ENCODE data around the gene TCEA3.
A peak's percentile ranks its signal among the peaks of the same experiment; 100 is the strongest.
"Not testable (repeated sequence)": the region's sequence is repeated elsewhere in the genome, so short reads cannot be mapped to it uniquely, and the experiment has no call there.

TCEA3 gene

DNA sequence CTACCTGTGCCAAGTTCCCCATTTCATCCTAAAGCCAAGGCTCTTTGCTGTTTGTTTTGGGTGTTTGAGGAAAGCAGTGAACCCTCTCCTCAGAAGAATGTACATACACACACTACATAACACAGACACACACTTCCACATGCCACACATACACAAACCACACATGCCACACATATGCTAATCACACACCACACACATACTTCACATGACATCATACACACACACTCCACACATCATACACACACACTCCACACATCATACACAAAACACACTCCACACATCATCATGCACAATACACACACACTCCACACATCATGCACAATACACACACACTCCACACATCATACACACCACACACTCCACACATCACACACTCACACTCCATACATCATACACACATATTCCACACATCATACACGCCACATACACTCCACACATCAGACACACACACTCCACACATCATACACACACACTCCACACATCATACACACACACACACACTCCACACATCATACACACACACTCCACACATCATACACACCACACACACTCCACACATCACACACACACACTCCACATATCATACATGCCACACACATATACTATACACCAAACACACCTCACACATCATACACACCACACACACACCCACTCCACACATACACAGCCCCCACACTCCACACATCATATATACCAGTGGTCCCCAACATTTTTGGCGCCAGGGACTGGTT lies 32.3 kb downstream of the TCEA3 start:
- DNase-seq (ENCODE audit: low spot score): peak; percentile 29

DNA sequence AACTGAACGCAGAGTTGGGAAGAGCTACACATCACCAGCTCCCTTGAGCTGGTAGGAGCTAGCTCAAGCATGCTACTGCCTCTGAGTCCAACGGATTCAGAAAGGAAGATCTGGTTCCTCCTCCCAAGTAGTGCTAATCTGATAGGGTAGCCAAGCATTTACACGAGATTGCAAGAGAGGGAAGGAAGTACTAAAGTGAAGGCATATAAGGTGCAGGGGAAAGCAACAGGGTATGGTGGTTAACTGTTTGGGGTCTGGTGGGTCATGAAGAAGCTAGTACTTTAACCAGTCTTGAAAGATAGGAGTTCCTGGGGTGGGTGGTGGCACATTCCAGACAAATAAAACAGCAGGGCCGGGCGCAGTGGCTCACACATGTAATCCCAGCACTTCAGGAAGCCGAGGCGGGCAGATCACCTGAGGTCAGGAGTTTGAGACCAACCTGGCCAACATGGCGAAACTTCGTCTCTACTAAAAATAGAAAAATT lies 34.7 kb downstream of the TCEA3 start:
- DNase-seq (ENCODE audit: low spot score): no peak

DNA sequence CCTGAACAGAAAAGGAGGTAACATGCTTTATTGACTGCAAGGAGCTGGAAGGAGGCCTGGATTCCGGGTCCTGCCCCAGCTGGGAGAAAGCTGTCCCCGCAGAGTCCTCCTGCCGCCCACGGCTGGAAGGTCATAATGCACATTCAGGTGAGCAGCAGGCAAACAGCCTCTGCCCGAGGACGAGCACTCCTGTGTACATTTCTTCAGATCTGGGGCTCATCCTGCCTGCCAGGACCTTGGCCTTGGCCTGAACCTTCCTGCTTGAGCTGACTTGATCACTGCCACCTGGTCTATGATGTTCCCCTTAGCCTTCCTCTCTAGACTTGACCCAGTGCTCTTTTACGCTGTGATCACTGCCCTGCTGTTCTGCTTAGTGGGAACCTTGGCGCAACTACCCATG lies 37.1 kb downstream of the TCEA3 start:
- no peak for DNase-seq (ENCODE audit: low spot score)

DNA sequence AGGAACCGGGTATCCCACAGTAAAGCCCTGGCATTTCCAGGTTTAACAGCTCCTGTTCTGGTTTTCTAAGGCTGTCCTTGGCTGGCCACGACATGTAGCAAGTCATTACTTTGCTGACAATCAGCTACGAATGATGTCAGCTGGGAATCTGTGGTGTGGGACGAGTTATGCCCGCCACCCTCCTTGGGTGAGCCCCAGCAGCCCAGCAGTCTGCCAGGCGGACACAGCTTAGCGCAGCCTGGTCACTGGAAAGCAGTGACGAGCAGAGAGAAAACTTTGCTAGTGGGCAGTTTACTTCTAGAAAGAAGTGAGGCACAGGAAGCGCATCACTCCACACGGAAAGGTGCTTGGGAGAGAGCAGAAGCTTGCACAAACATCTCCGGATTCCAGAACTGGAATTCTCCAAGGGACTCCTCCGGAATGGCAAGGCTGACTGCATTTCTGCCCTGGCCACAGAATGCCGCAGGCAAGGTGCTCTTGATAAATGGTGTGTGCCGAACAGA lies 39.4 kb downstream of the TCEA3 start:
- DNase-seq (ENCODE audit: low spot score): no peak

DNA sequence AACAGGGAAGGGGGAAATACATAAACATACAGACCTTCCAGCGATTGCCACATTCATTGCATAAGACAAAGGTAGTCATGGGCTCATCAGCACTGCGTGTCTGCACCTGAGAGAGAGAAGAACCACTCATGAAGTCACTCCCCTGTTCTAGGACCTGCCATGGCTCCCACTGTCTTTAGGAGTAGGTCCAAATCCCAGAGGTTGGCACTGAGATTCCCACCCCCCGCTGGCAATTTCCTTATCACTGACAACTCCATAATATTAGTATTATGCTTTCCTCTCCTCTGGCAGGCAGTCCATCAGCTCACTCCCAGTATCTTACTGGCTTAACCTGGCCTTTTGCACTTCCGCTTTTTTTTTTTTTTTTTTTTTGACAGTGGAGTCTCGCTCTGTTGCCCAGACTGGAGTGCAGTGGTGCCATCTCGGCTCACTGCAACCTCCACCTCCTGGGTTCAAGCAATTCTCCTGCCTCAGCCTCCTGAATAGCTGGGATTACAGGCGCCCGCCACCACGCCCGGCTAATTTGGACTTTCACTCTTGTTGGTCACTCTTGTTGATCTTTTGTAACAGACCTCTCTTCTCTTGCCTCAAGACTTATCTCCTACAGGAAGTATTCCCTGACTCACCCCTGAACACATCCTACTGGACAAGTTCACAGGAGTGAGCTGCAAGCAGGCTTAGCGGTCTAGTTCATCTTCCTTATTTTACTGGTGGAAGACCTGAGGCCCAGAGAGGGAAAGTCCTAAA lies 40.1 kb downstream of the TCEA3 start:
- no peak for DNase-seq (ENCODE audit: low spot score)

DNA sequence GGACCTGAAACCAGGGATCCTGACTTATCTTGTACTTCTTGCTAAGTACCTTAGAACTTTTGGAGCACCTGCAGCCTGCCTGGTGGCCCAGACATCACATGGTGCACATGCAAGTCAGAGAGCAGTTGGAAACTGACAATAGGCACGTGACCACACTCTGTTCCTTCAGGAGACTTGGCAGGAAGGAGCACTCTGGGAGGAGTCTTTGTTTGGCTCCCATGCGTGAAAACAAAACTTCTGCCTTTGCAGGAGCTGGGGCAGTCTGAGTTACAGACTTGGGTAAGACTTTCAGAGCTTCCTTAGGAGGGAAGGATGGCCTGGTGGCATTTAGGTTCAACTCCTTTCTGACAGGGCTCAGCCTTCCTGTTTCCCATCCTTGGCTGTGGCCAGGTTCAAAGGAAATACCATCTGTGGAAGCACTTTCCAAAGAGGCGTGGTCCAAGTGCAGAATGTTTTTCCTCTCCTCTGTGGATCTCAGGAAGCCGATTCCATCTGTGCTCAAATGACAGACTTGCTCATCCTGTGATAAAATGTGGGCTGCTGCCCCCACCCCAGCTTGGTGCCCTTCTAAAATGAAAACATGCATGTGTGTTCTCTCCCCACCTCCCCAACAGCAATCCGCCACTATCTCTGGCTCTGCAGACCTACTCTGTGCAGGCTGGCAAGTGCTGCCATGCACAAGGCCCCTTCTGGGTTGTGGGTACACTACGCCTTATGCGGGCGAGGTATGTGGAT lies 40.8 kb downstream of the TCEA3 start:
- no peak for DNase-seq (ENCODE audit: low spot score)

DNA sequence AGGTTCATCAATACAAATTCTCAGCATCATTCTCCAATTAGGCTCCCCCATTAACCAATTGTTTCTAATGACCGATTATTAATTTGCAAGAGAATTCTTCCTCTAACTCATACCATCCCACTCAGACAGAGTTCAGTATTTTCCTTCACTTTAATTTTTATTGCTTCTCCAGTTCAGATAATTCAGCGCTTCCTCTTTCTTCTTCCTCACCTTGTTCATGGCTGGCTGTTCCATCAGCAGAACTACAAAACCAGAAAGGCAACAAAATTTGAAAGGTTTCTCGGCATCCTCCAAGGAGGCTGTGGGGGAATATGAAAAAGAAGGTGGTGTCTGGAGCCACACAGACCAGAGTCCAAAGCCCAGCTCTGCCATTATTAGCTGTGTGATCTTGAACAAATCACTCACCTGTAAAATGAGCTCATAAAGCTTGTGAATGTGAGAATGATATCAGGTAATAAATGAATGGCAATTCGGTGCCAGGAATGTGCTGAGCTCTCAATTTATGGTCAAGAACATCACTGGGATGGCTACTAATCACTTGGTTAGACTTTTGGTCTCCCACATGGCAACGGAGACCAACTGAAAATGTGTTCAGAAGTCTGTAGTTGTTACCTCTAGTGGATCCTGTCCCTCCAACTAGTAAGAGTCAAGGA lies 43.2 kb downstream of the TCEA3 start:
- no peak for DNase-seq (ENCODE audit: low spot score)

DNA sequence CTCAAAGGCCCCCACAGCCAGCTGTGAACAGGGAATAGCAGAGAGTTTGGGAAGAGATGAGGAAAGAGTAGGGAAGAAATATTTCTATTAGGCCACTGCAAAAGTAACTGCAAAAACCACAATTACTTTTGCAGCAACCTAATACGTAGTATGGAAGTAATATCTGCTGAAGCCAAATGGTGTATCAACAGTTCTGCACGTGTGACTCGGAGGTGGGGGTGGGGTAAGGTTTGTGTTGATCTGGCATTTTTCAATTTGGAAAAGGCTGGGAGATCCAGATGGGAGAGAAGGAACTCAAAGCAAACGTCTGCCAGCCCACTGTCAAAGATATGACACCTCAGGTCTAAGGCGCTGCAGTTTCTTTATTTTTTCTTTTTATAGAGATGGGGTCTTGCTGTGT lies 43.8 kb downstream of the TCEA3 start:
- DNase-seq (ENCODE audit: low spot score): no peak

DNA sequence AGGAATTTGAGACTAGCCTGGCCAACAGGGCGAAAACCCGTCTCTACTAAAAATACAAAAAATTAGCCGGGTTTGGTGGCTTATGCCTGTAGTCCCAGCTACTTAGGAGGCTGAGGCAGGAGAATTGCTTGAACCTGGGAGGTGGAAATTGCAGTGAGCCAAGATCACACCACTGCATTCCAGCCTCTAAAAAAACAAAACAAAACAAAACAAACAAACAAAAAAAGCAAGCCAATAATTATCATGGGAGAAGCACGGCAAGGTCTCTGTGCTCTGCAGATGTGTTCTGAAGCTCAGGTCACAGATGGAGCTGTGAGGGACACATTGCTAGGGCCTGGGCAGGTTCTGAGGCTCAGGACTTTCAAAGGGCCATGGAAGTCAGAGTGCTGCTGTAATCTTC lies 44.3 kb downstream of the TCEA3 start:
- DNase-seq (ENCODE audit: low spot score): not testable (repeated sequence)

DNA sequence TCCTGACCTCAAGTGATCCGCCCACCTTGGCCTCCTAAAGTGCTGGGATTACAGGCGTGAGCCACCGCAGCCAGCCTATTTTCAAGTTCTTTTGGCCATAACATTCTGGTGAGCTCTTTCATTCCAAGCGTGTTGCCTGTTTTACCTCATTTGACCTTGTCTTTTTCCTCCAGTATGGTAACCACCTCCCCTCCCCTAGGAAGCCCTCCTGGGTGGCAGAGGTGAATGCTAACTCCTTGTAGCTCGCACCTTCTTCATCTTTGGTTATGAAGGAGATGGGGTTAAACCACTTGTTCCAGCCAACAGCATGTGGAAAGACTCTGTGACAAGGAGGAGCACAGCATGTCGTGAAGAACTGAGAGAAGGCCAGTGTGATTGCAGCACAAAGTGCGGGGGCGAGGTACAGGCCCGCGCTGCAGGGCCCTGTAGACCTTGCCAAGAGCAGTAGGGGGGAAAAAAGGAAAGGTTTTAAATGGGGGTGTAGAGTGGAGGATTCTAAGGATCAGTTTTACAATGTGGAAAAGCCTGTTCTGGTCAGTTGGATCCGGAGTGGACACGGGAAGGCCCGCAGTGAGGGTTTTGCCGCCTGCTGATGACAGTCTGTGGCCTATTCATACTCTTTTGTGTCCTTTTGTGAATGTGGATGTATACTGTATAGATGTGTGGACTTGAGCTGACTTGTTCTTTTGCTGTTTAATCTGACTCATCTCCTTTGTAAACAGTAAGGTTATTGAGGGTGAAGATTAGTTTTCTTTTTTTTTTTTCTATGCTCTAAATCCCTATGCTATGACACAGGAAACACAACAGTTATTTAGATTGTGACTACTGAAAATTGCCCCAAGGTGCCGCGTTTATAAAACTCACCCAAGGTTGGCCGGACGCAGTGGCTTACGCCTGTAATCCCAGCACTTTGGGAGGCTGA lies 47.4 kb downstream of the TCEA3 start:
- DNase-seq (ENCODE audit: low spot score): no peak

DNA sequence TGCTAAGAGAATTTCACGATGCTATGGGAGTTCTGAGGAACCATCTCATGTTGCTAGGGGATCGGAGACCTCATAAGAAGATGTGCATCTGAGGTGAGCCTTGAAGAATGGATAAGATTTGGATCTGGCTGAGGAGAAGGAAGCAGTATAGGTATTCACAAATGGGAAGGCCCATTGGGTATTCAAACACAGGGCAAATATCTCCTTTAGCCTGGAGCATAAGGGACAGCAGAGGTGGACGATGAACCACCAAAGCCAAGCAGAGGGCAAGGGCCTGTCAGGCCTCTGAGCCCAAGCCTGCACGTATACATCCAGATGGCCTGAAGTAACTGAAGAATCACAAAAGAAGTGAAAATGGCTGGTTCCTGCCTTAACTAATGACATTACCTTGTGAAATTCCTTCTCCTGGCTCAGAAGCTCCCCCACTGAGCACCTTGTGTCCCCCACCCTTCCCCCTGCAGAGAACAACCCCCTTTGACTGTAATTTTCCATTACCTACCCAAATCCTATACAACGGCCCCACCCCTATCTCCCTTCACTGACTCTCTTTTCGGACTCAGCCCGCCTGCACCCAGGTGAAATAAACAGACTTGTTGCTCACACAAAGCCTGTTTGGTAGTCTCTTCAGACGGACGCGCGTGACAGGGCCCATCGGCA lies 50.3 kb downstream of the TCEA3 start:
- not testable (repeated sequence) for DNase-seq (ENCODE audit: low spot score)

DNA sequence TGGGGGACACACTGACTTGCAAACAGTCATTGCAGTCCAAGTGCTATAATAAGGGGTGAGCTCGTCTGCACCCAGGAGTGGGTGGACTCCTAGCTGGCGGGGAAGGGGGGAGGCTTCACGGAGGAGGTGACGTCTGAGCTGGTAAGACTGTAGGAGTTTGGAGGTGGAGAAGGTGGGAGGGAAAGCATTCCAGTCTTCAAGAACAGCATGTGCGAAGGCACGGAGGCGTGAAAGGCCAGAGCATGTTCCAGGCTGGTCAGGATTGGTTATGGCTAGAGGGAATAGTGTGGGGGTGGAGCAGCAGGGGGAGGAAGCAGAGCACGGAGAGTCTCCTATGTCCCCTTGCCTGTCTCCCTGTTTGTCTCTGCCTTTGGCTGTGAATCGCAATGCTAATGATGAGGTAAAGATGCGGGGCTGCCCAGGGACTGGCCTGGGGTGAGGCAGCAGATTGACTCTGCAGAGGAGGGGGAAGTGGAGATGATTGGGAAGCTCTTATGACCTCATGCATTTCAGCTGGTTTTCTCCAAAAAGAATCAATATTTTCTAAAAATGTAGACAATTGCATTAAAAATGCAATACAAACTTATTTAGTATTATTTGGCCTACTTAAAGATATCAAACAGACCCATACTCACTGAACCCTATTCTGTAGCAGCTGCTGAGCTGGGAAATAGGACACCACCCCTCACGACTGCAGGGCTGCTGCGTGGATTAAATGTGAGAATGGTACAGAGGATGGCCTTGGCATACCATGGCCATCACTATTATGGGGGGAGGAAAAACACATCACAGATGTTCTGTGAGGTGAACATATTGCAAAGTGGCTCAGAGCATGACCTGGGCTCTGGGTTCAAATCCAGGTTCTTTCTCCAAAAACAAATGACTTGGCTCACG lies 52.3 kb downstream of the TCEA3 start:
- DNase-seq (ENCODE audit: low spot score): no peak

DNA sequence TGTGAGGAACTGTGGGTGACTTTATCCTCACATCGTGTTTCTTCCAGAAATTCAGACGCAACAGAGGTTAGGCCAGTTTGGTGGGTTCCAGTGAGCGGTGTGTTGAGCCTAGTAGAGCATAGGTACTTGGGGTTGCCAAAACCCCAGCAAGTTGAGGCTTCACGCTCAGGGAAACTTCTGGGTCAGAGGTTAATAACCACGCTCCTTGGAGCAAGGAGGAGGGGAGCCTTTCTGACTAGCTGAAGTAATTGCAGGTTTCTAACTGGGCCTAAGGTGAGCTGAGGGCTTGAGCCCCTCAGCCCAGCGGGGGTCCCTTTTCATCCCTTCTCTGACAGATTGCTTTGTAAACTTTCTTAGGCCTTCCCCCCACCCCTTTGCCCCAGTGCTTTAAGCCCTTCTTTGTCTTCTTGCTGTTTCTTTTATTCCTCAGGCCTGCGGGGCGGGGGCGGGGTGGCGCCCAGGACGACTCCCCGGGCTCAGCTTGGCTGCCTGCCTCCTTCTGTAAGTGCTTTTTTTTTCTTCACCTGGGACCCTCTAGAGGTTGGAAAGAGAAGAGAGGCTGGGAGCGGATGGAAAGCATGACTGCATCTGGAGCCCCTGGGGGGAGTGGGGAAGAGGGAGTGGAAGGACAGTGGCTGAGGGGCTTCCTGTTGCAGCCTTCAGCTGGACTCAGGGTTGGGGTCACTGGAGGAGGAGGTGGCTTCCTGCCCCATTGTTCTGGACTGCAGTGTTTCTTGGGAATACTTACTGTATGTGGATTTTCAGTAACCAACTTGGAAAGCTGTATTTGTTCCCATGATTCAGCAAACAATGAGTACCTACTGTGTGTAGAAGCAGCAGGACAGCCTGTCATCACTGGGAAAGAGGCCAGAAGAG lies 53.6 kb downstream of the TCEA3 start:
- DNase-seq (ENCODE audit: low spot score): peak; percentile 59

DNA sequence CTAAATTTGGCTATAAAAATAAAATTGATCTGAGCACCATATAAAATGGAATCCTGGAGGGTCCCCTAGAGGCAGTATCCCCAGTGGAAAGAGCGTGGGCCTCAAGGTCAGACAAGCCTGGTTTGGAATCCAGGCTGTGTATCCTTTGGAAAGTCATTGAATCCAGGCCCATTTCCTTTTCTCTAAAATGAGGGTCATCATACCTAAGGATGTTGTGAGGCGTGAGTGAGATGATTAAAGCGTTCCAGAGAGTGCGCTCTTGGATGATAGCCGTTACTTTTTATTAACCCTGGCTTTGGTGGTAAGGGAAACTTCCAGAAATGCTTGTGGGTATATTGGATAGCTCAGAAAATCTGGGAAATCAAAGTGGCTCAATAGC lies 54.2 kb downstream of the TCEA3 start:
- DNase-seq (ENCODE audit: low spot score): no peak

DNA sequence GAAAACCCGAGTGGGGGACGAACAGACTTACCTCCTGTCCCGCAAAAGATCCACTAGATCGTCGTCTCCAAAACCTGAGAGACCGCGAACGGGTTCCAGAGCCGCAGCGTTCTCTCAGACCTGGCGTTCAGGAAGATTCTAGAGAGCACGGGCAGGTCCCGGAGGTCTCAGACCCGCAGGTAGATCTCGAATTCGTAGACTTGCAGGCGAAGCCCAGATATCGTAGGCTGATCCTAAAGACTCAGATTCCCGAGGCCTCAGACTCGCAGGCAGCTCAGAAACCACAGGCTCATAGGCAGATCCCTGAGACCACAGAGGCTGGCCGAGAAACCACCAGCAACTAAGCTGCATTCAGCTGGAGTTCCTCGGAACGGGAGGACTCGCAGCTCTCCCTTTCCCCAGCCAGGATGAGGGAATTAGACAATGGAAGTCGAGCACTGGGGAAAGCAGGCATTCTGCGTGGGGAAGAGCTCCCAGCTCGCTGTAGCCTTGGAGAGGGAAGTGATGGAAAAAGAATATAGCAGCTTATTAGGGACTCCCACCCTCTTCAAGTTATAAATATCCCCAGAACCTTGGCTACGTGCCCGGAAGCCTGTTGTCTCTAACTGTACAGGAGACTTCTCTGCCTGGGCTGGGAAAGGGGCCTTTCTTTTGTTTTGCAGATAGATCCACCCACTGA lies 55.1 kb downstream of the TCEA3 start, which contains the start of gene ZNF436:
TSS of gene ZNF436 (minus strand) at position 502 of the 679 bp plus-strand sequence. CDS start 1,831 bp downstream, outside the sequence.
- DNase-seq (ENCODE audit: low spot score): peak; percentile 56

DNA sequence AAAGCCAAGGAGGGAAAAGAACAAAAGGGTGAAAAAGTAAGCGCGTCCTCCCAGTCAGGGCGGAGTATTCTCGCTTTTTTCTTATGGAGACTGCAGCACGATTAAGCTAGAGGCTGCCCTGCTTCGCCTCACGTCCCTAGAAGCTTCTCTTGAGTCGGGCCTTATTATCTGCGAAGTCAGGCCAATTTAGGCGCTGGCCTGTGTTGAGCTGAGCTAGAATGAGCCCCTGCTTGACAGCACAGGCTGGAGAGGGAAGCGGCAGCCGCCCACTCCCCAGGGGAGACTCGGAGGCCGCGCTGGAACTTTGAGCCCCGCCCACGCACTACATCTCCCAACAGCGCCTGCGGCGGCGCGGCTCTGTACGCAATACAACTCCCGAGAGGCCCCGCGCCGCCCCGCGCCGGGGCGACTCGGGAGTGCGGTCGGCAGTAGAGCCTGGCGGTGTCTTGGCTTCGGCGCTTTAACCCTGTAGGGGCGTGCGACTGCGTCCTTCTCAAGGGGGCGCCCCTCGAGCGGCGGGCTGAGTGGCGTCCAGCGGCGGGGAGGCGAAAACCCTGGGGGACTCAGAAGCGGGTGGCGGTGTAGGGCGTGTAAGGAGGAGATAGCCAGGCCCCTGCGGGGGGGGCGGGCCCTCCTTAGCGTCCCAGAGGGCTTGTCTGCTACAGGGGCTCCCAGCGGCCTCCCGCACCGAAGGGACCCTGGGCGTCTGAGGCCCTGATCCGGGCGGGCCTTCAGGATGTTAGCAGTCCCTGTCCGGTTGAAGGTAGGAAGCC lies 55.8 kb downstream of the TCEA3 start:
- peak; percentile 93 for DNase-seq (ENCODE audit: low spot score)

All from SK-N-DZ (cell line).